ENCODE data around the gene MLLT10. TPM values are rescaled to one million over a fixed set of nuclear protein-coding genes. Genes with fewer than 3 reads are reported as not detected.
A peak's percentile ranks its signal among the peaks of the same experiment; 100 is the strongest.
"Not testable (repeated sequence)": the region's sequence is repeated elsewhere in the genome, so short reads cannot be mapped to it uniquely, and the experiment has no call there.

The MLLT10 gene
- total RNA-seq, 1 experiment from 2014 or later = 48.4 TPM

GRCh38 chr10:21712975-21713374, 178.9 kb downstream of the MLLT10 start:
- Histone ChIP-seq H4K20me1 (ENCODE audit: insufficient read depth) (no peaks in the 10 kb centered on the region), H3F3A (ENCODE audit: insufficient read depth, low read depth) (0 out of 2 replicates have a peak, but pooled peaks cover 5% of the 10 kb centered on the region), H3K79me2 (ENCODE audit: low read depth) (no peaks in the 10 kb centered on the region), H3K27ac (no peak overlapping the region), H2AFZ (no peak overlapping the region), H3K9me2 (ENCODE audit: insufficient read depth) (no peaks in the 10 kb centered on the region), H3K4me1 (replicated peaks; ENCODE audit: insufficient read depth) (peaks cover 12% of the 10 kb centered on the region), H3K4me2 (no peak overlapping the region), H3K27me3 (ENCODE audit: insufficient read depth, low read depth) (no peaks in the 10 kb centered on the region), H3K4me3 (no peak overlapping the region), H3K9me3 (ENCODE audit: insufficient read depth, low read depth) (no peaks in the 10 kb centered on the region), H3K36me3 (ENCODE audit: low read depth) (no peaks in the 10 kb centered on the region)
- DNase-seq = no peak
- ChIA-PET POLR2A (ENCODE audit: unreplicated experiment) (interaction anchor here (0.6 kb wide), 1 partner anchor 728 kb away, joined by 8 read pairs; no protein-coding TSS in a partner anchor), CTCF (no interaction called here)
- intact Hi-C loops (cut with micrococcal nuclease; ENCODE audit: unreplicated experiment) = no loop called here
- no TSS peak for BruUV-seq (replicated peaks)
- no peak for TF ChIP-seq EZH2 (IDR thresholded peaks at IDR 0.05; ENCODE audit: low read depth)
- TF ChIP-seq, protein P1, sequence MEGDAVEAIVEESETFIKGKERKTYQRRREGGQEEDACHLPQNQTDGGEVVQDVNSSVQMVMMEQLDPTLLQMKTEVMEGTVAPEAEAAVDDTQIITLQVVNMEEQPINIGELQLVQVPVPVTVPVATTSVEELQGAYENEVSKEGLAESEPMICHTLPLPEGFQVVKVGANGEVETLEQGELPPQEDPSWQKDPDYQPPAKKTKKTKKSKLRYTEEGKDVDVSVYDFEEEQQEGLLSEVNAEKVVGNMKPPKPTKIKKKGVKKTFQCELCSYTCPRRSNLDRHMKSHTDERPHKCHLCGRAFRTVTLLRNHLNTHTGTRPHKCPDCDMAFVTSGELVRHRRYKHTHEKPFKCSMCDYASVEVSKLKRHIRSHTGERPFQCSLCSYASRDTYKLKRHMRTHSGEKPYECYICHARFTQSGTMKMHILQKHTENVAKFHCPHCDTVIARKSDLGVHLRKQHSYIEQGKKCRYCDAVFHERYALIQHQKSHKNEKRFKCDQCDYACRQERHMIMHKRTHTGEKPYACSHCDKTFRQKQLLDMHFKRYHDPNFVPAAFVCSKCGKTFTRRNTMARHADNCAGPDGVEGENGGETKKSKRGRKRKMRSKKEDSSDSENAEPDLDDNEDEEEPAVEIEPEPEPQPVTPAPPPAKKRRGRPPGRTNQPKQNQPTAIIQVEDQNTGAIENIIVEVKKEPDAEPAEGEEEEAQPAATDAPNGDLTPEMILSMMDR (conservative IDR thresholded peaks at IDR 0.05) = no peak

GRCh38 chr10:21715531-21716195, 181.6 kb downstream of the MLLT10 start:
- ChIA-PET CTCF (interaction anchor here (0.6 kb wide), 1 partner anchor 238 kb away, joined by 4 read pairs; no protein-coding TSS in a partner anchor), POLR2A (ENCODE audit: unreplicated experiment) (interaction anchor here (0.6 kb wide), 1 partner anchor 9 kb away, joined by 3 read pairs; no protein-coding TSS in a partner anchor)
- peak overlapping the region; percentile 20; the same call in 1 of the 2 replicates for H3K27ac ChIP-seq
- H3K79me2 ChIP-seq (ENCODE audit: low read depth) = no peaks in the 10 kb centered on the region
- no peaks in the 10 kb centered on the region for H3K27me3 ChIP-seq (ENCODE audit: insufficient read depth, low read depth)
- H3K9me3 ChIP-seq (ENCODE audit: insufficient read depth, low read depth) = no peaks in the 10 kb centered on the region
- peaks cover 12% of the 10 kb centered on the region for H3K4me1 ChIP-seq (replicated peaks; ENCODE audit: insufficient read depth)
- H3K4me3 ChIP-seq = no peak overlapping the region
- no peaks in the 10 kb centered on the region for H4K20me1 ChIP-seq (ENCODE audit: insufficient read depth)
- BruUV-seq (replicated peaks) = no TSS peak
- 0 out of 2 replicates have a peak, but pooled peaks cover 5% of the 10 kb centered on the region for H3F3A ChIP-seq (ENCODE audit: insufficient read depth, low read depth)
- DNase-seq = peak in 1 of 2 experiments; percentile 45
- intact Hi-C loops (cut with micrococcal nuclease; ENCODE audit: unreplicated experiment) = no loop called here
- no peaks in the 10 kb centered on the region for H3K36me3 ChIP-seq (ENCODE audit: low read depth)
- H2AFZ ChIP-seq = no peak overlapping the region
- TF ChIP-seq, protein P1 (conservative IDR thresholded peaks at IDR 0.05) = no peak
- TF ChIP-seq EZH2 (IDR thresholded peaks at IDR 0.05; ENCODE audit: low read depth) = no peak
- no peaks in the 10 kb centered on the region for H3K9me2 ChIP-seq (ENCODE audit: insufficient read depth)
- H3K4me2 ChIP-seq = peak overlapping the region; percentile 23; the same call in 1 of the 2 replicates

GRCh38 chr10:21717437-21718054, 183.5 kb downstream of the MLLT10 start:
- H3K4me3 ChIP-seq; H3K9me3 ChIP-seq (ENCODE audit: insufficient read depth, low read depth); POLR2A ChIA-PET (ENCODE audit: unreplicated experiment); H3K36me3 ChIP-seq (ENCODE audit: low read depth); H3K27me3 ChIP-seq (ENCODE audit: insufficient read depth, low read depth); H3F3A ChIP-seq (ENCODE audit: insufficient read depth, low read depth); H3K4me2 ChIP-seq; intact Hi-C loops (cut with micrococcal nuclease; ENCODE audit: unreplicated experiment); BruUV-seq (replicated peaks); H2AFZ ChIP-seq; H4K20me1 ChIP-seq (ENCODE audit: insufficient read depth); H3K9me2 ChIP-seq (ENCODE audit: insufficient read depth); H3K79me2 ChIP-seq (ENCODE audit: low read depth); CTCF ChIA-PET; DNase-seq; H3K27ac ChIP-seq: not testable (repeated sequence)
- peaks cover 12% of the 10 kb centered on the region for H3K4me1 ChIP-seq (replicated peaks; ENCODE audit: insufficient read depth)

All from PC-9 (cell line).